Vagina (tissue), 2 donors: ENCODE measurements around the gene SPAG4.

Source experiments
- POLR2A ChIP-seq, 2 donors: fragments of 450-650 bp; IDR thresholded peaks; one replicate each; pipeline ENCODE4 v1.6.1; 2017; ENCODE audit warnings: antibody characterized with exemption in 2 of 2, mild to moderate bottlenecking in 2 of 2, moderate library complexity in 2 of 2
- POLR2AphosphoS5 ChIP-seq, 2 donors: sonication (generic); formaldehyde crosslinking; IDR thresholded peaks; one replicate each; pipeline ENCODE4 v1.9.0; 2017; ENCODE audit warnings: antibody characterized with exemption in 2 of 2, mild to moderate bottlenecking in 2 of 2, low read depth in 1 of 2; ENCODE audit not compliant: insufficient read depth in 1 of 2
- TF ChIP-seq, protein P1 (sequence below), 3 experiments: fragments of 450-650 bp in 2 of 3; fragments of 200-600 bp in 1 of 3; sonication (generic) in 1 of 3; IDR thresholded peaks; one replicate each; pipeline ENCODE4 v1.5.1; 2017 to 2019; ENCODE audit warnings: antibody characterized with exemption in 3 of 3, mild to moderate bottlenecking in 2 of 3, moderate library complexity in 2 of 3

- TF ChIP-seq, protein P1, sequence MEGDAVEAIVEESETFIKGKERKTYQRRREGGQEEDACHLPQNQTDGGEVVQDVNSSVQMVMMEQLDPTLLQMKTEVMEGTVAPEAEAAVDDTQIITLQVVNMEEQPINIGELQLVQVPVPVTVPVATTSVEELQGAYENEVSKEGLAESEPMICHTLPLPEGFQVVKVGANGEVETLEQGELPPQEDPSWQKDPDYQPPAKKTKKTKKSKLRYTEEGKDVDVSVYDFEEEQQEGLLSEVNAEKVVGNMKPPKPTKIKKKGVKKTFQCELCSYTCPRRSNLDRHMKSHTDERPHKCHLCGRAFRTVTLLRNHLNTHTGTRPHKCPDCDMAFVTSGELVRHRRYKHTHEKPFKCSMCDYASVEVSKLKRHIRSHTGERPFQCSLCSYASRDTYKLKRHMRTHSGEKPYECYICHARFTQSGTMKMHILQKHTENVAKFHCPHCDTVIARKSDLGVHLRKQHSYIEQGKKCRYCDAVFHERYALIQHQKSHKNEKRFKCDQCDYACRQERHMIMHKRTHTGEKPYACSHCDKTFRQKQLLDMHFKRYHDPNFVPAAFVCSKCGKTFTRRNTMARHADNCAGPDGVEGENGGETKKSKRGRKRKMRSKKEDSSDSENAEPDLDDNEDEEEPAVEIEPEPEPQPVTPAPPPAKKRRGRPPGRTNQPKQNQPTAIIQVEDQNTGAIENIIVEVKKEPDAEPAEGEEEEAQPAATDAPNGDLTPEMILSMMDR (IDR thresholded peaks at IDR 0.05) = no peak
- TF ChIP-seq POLR2A (IDR thresholded peaks at IDR 0.05) = no peak
- no peak for TF ChIP-seq POLR2AphosphoS5 (IDR thresholded peaks at IDR 0.05; ENCODE audit: insufficient read depth in 1 of 2, low read depth in 1 of 2)
Observed at GRCh38 chr20:35598899-35599775, 16.5 kb upstream of the SPAG4 start.
